ENCODE results near the gene METTL3. TPM values are rescaled to one million over a fixed set of nuclear protein-coding genes. Genes with fewer than 3 reads are reported as not detected.

The METTL3 gene
- polyA plus RNA-seq, 3 donors, result 9.5 to 116 (median 10.8) TPM

DNA sequence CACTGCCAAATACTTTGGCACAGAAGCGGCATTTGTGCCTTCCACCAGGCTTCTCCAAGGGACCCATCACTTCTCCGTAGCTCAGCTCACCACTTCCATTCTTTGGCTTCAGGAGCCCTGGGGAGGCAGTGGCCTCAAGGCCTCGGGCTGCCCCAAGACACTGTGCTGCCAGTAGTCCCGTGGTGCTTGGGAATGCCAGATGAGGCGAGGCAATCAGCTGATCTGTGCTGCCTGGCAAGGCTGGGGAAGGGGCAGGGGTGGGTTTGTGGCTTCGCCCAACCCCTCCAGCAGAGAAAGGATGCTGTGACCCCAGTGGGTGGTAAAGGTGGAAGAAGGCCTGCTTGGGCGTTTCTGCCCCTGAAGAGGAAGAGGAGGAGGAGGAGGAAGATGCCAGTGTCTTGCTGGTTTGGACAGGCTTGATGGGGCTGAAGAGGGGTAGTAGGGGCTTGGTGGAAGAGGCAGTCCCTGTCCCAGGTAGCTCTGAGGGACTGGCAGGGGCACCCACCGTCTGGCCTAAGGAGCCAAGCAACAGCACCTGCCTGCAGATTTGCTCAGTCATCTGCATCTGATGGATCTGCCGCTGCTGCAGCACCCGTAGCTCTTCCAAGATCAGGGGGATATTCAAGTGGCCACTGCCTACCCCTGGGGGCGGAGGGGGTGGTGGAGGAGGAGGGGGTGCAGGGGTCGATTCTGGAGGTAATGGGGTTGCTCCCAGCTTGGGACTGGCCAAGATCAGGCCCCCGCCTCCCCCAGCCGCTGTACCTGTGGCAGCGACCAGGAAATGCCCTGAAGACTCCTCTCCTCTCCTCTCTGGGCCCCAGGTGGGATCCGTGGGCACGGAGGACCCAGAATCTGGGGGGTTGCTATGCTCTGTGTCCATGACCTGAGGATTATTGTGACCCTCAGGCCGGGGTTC is 13.7 kb upstream of the METTL3 start:
- peaks cover 13 to 19% of the 10 kb centered on the region in 2 donors for H3K4me1 ChIP-seq (ENCODE audit: control insufficient read depth in 1 of 2, insufficient read depth in 2 of 2, low read length in 2 of 2)
- H3K27me3 Mint-ChIP-seq (ENCODE audit: low read depth in 3 of 3), result peaks cover 37 to 49% (median 46%) of the 10 kb centered on the region in 3 donors
- peaks cover 0 to 4% (median 0%) of the 10 kb centered on the region in 7 donors for H3K9me3 Mint-ChIP-seq
- no peak overlapping the region for H3K27ac ChIP-seq (ENCODE audit: low read depth in 1 of 2, low read length in 2 of 2)
- no peak overlapping the region for H3K4me2 ChIP-seq (replicated peaks; ENCODE audit: extremely low read depth, low read length, poor library complexity, severe bottlenecking)
- DNase-seq, result no peak
- peaks cover 10 to 23% of the 10 kb centered on the region in 2 donors for H3K27me3 ChIP-seq (ENCODE audit: control insufficient read depth in 2 of 2, insufficient read depth in 2 of 2, low read length in 2 of 2)
- H3K4me3 Mint-ChIP-seq, result peak overlapping the region in 1 of 2 donors; percentile 82
- peaks cover 0 to 2% of the 10 kb centered on the region in 2 donors for H3K36me3 Mint-ChIP-seq
- H2AFZ ChIP-seq (ENCODE audit: insufficient read depth, low read depth, low read length, poor library complexity, severe bottlenecking), result no peak overlapping the region
- H4K20me1 ChIP-seq (ENCODE audit: insufficient read depth, low read length), result no peaks in the 10 kb centered on the region
- intact Hi-C loops (cut with micrococcal nuclease), result no loop called here
- no peaks in the 10 kb centered on the region for H3K79me2 ChIP-seq (ENCODE audit: insufficient read depth, low read length)
- H3K4me1 Mint-ChIP-seq, result peaks cover 14% of the 10 kb centered on the region
- no peaks in the 10 kb centered on the region for H3K36me3 ChIP-seq (replicated peaks in 1 of 2; ENCODE audit: control insufficient read depth in 1 of 2, insufficient read depth in 2 of 2, low read length in 2 of 2)
- 97% methylated on average over 7 of the region's 18 CpGs for WGBS (ENCODE audit: insufficient coverage)
- H3K27ac Mint-ChIP-seq, result no peak overlapping the region
- no peak overlapping the region for H3K4me3 ChIP-seq (replicated peaks in 1 of 3; ENCODE audit: low read depth in 2 of 3, low read length in 3 of 3)
- no peak overlapping the region for H3K9ac ChIP-seq (ENCODE audit: insufficient read depth, low read length, poor library complexity, severe bottlenecking)
- TF ChIP-seq, protein P1, sequence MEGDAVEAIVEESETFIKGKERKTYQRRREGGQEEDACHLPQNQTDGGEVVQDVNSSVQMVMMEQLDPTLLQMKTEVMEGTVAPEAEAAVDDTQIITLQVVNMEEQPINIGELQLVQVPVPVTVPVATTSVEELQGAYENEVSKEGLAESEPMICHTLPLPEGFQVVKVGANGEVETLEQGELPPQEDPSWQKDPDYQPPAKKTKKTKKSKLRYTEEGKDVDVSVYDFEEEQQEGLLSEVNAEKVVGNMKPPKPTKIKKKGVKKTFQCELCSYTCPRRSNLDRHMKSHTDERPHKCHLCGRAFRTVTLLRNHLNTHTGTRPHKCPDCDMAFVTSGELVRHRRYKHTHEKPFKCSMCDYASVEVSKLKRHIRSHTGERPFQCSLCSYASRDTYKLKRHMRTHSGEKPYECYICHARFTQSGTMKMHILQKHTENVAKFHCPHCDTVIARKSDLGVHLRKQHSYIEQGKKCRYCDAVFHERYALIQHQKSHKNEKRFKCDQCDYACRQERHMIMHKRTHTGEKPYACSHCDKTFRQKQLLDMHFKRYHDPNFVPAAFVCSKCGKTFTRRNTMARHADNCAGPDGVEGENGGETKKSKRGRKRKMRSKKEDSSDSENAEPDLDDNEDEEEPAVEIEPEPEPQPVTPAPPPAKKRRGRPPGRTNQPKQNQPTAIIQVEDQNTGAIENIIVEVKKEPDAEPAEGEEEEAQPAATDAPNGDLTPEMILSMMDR (IDR thresholded peaks at IDR 0.05), result no peak
- H3K9me3 ChIP-seq (replicated peaks in 1 of 2; ENCODE audit: control insufficient read depth in 1 of 2, insufficient read depth in 1 of 2, low read length in 2 of 2), result no peaks in the 10 kb centered on the region

DNA sequence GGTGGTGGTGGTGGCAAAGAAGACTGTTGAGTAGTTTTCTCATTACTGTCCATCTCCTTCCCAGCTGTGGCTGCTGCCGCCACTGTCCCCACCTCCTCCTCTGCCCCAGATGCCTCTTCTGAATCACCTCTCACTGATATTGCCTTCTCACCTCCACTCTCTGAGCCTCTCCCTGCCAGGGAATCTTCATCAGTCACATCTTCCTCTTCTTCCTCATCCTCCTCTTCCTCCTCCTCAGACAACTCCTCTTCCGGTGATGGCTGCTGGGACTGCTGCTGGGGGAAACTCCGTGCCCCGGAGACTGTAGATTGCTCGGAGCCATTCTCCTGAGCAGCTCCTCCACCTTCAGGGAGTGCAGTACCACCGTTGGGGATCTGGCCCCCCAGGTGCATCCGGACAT is 12.1 kb upstream of the METTL3 start:
- H3K27me3 Mint-ChIP-seq (ENCODE audit: low read depth in 3 of 3), result peaks cover 36 to 51% (median 48%) of the 10 kb centered on the region in 3 donors
- H3K27ac ChIP-seq (ENCODE audit: low read depth in 1 of 2, low read length in 2 of 2), result no peak overlapping the region
- 64% methylated on average over 6 of the region's 7 CpGs for WGBS (ENCODE audit: insufficient coverage)
- intact Hi-C loops (cut with micrococcal nuclease), result no loop called here
- no peak overlapping the region for H2AFZ ChIP-seq (ENCODE audit: insufficient read depth, low read depth, low read length, poor library complexity, severe bottlenecking)
- H3K4me1 ChIP-seq (ENCODE audit: control insufficient read depth in 1 of 2, insufficient read depth in 2 of 2, low read length in 2 of 2), result peaks cover 13 to 19% of the 10 kb centered on the region in 2 donors
- peaks cover 0 to 2% of the 10 kb centered on the region in 2 donors for H3K36me3 Mint-ChIP-seq
- H3K36me3 ChIP-seq (replicated peaks in 1 of 2; ENCODE audit: control insufficient read depth in 1 of 2, insufficient read depth in 2 of 2, low read length in 2 of 2), result no peaks in the 10 kb centered on the region
- no peak overlapping the region for H3K4me2 ChIP-seq (replicated peaks; ENCODE audit: extremely low read depth, low read length, poor library complexity, severe bottlenecking)
- no peaks in the 10 kb centered on the region for H3K79me2 ChIP-seq (ENCODE audit: insufficient read depth, low read length)
- no peak overlapping the region for H3K4me3 ChIP-seq (replicated peaks in 1 of 3; ENCODE audit: low read depth in 2 of 3, low read length in 3 of 3)
- no peaks in the 10 kb centered on the region for H4K20me1 ChIP-seq (ENCODE audit: insufficient read depth, low read length)
- no peak overlapping the region for H3K4me3 Mint-ChIP-seq
- H3K9me3 ChIP-seq (replicated peaks in 1 of 2; ENCODE audit: control insufficient read depth in 1 of 2, insufficient read depth in 1 of 2, low read length in 2 of 2), result no peaks in the 10 kb centered on the region
- H3K9ac ChIP-seq (ENCODE audit: insufficient read depth, low read length, poor library complexity, severe bottlenecking), result no peak overlapping the region
- DNase-seq, result no peak
- H3K27me3 ChIP-seq (ENCODE audit: control insufficient read depth in 2 of 2, insufficient read depth in 2 of 2, low read length in 2 of 2), result peaks cover 10 to 23% of the 10 kb centered on the region in 2 donors
- peaks cover 14% of the 10 kb centered on the region for H3K4me1 Mint-ChIP-seq
- H3K9me3 Mint-ChIP-seq, result peaks cover 0 to 4% (median 1%) of the 10 kb centered on the region in 7 donors
- H3K27ac Mint-ChIP-seq, result no peak overlapping the region
- TF ChIP-seq, protein P1 (IDR thresholded peaks at IDR 0.05), result no peak
